Stimulated activated memory B cell treated with anti-CD40 and anti-IgM and Interleukin-4, amounts not matched to agents 10 μg/mL and 1 μg/mL and 100 μg/mL, for 72 hours (primary cell): ENCODE data around the gene ALG5.

Source experiments
- ATAC-seq: fragments of 150-1000 bp; cut with Tn5 transposase; 2 replicates; pipeline ENCODE4 v1.10.0; 2021
- H3K27ac Mint-ChIP-seq: one replicate; pipeline ENCODE4 v1.8.0; 2022; ENCODE audit warnings: mild to moderate bottlenecking, mixed read lengths
- H3K27me3 Mint-ChIP-seq: one replicate; pipeline ENCODE4 v1.8.0; 2022; ENCODE audit warnings: mixed read lengths
- H3K36me3 Mint-ChIP-seq: one replicate; pipeline ENCODE4 v1.8.0; 2022; ENCODE audit warnings: mixed read lengths
- H3K4me1 Mint-ChIP-seq: one replicate; pipeline ENCODE4 v1.8.0; 2022; ENCODE audit warnings: mixed read lengths
- H3K4me3 Mint-ChIP-seq: one replicate; pipeline ENCODE4 v1.8.0; 2022; ENCODE audit warnings: mild to moderate bottlenecking, moderate library complexity, mixed read lengths
- H3K9me3 Mint-ChIP-seq: one replicate; pipeline ENCODE4 v1.8.0; 2022; ENCODE audit warnings: mixed read lengths

ALG5 gene

GRCh38 chr13:36998624-36999041, 507 bp downstream of the ALG5 start:
- H3K36me3 Mint-ChIP-seq: peaks cover 14% of the 10 kb centered on the region
- H3K4me3 Mint-ChIP-seq: peak overlapping the region; percentile 99
- no peaks in the 10 kb centered on the region for H3K27me3 Mint-ChIP-seq
- H3K9me3 Mint-ChIP-seq: no peaks in the 10 kb centered on the region
- no peak for ATAC-seq
- H3K4me1 Mint-ChIP-seq: peaks cover 26% of the 10 kb centered on the region
- peak overlapping the region; percentile 100 for H3K27ac Mint-ChIP-seq

DNA sequence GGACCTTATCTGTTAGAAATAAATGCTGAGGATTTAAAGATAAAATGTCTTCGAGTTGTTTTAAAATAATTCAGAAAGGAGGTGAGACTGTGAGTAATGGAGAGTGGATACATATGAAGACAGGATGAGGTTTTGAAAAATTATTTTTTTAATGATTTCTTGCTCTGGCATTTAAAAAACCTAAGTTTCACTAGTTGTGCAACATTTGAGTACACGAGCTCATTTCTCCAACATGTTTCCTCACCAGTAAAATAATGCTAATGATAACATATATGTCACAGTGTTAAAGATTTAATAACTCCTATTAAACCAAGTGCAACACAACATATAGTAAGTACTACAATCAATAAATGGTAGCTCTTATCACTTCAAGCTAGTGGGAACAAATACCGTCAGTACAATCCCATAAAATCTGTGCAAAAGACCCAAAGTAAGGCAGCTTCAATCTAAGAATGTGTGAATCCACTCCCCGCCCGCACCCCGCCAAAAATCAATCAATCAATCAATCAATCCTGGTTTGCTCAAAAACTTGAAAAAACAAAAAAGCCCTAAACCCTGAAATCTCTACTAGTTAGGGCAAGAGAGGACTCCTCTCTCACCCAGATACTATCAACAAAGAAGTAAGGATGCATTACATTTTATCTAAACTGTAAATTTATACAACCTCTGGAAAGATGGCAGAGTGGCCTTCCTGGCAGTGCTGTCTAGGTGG, 1.3 kb downstream of the ALG5 start:
- peaks cover 20% of the 10 kb centered on the region for H3K36me3 Mint-ChIP-seq
- no peaks in the 10 kb centered on the region for H3K27me3 Mint-ChIP-seq
- peaks cover 26% of the 10 kb centered on the region for H3K4me1 Mint-ChIP-seq
- H3K9me3 Mint-ChIP-seq: no peaks in the 10 kb centered on the region
- H3K4me3 Mint-ChIP-seq: peak overlapping the region; percentile 99
- no peak for ATAC-seq
- peak overlapping the region; percentile 100 for H3K27ac Mint-ChIP-seq

DNA sequence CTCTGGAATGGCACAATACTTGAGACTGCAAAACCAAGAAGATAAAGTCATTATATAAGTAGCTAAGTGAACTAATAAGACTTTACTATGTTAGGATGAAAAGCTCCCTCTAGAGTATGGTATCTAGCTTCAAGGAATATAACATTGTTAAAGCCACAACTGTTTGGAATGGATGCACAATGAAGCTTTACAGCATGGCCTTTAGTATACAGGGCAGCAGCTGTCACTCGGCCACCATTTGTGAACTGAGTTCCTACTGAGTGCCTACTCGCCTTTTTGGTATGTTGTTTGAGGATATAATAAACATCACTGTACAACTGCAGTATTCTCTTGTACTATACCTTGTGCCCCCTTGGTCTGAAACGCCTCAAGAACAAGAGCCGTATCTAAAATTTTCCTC, 6.8 kb downstream of the ALG5 start:
- Mint-ChIP-seq H3K4me3 (no peak overlapping the region), H3K9me3 (no peaks in the 10 kb centered on the region), H3K4me1 (peaks cover 14% of the 10 kb centered on the region), H3K27ac (no peak overlapping the region), H3K36me3 (peaks cover 59% of the 10 kb centered on the region), H3K27me3 (no peaks in the 10 kb centered on the region)
- ATAC-seq: no peak

GRCh38 chr13:36986462-36987240, 12.5 kb downstream of the ALG5 start:
- H3K27ac Mint-ChIP-seq: no peak overlapping the region
- H3K27me3 Mint-ChIP-seq: no peaks in the 10 kb centered on the region
- H3K36me3 Mint-ChIP-seq: peaks cover 50% of the 10 kb centered on the region
- ATAC-seq: no peak
- H3K4me3 Mint-ChIP-seq: no peak overlapping the region
- no peaks in the 10 kb centered on the region for H3K4me1 Mint-ChIP-seq
- no peaks in the 10 kb centered on the region for H3K9me3 Mint-ChIP-seq

- peaks cover 15% of the 10 kb centered on the region for H3K36me3 Mint-ChIP-seq
- H3K4me3 Mint-ChIP-seq: no peak overlapping the region
- no peaks in the 10 kb centered on the region for H3K4me1 Mint-ChIP-seq
- H3K27ac Mint-ChIP-seq: no peak overlapping the region
- H3K27me3 Mint-ChIP-seq: no peaks in the 10 kb centered on the region
- no peaks in the 10 kb centered on the region for H3K9me3 Mint-ChIP-seq
- ATAC-seq: no peak
These were observed 17.9 kb downstream of the ALG5 start for GRCh38 chr13:36981156-36981743.

- H3K9me3 Mint-ChIP-seq: no peaks in the 10 kb centered on the region
- H3K4me1 Mint-ChIP-seq: no peaks in the 10 kb centered on the region
- H3K4me3 Mint-ChIP-seq: no peak overlapping the region
- H3K27ac Mint-ChIP-seq: no peak overlapping the region
- no peak for ATAC-seq
- peaks cover 24% of the 10 kb centered on the region for H3K36me3 Mint-ChIP-seq
- no peaks in the 10 kb centered on the region for H3K27me3 Mint-ChIP-seq
These were observed 19.6 kb downstream of the ALG5 start for GRCh38 chr13:36979361-36980050.

- no peak for ATAC-seq
- Mint-ChIP-seq H3K4me3 (no peak overlapping the region), H3K27me3 (no peaks in the 10 kb centered on the region), H3K4me1 (peaks cover 11% of the 10 kb centered on the region), H3K36me3 (peaks cover 28% of the 10 kb centered on the region), H3K27ac (no peak overlapping the region), H3K9me3 (no peaks in the 10 kb centered on the region)
These were observed 24.0 kb downstream of the ALG5 start for GRCh38 chr13:36975172-36975571.

- H3K36me3 Mint-ChIP-seq: peaks cover 32% of the 10 kb centered on the region
- H3K27ac Mint-ChIP-seq: no peak overlapping the region
- peaks cover 11% of the 10 kb centered on the region for H3K4me1 Mint-ChIP-seq
- peak; percentile 58 for ATAC-seq
- no peaks in the 10 kb centered on the region for H3K9me3 Mint-ChIP-seq
- no peaks in the 10 kb centered on the region for H3K27me3 Mint-ChIP-seq
- H3K4me3 Mint-ChIP-seq: no peak overlapping the region
These were observed 25.4 kb downstream of the ALG5 start for GRCh38 chr13:36973621-36974295.

DNA sequence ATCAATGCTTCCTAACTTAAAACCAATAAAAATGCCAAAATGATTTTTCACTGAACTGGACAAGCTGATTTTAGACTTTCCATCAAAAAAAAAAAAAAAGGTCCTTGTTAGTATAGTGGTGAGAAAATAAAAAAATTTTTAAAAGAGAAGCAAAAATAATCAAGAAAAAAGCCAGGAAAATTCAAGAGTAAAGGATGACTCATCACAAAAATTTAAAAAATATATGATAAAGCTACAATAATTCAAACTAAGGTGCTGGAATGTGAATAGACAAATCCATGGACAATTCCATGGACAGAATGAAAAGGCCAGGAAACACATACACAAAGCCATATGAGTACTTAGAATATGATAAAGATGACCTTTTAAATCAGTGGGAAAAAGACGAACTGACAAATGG, 26.1 kb downstream of the ALG5 start:
- no peak for ATAC-seq
- Mint-ChIP-seq H3K4me3 (no peak overlapping the region), H3K27me3 (no peaks in the 10 kb centered on the region), H3K36me3 (peaks cover 38% of the 10 kb centered on the region), H3K27ac (no peak overlapping the region), H3K4me1 (peaks cover 11% of the 10 kb centered on the region), H3K9me3 (no peaks in the 10 kb centered on the region)

DNA sequence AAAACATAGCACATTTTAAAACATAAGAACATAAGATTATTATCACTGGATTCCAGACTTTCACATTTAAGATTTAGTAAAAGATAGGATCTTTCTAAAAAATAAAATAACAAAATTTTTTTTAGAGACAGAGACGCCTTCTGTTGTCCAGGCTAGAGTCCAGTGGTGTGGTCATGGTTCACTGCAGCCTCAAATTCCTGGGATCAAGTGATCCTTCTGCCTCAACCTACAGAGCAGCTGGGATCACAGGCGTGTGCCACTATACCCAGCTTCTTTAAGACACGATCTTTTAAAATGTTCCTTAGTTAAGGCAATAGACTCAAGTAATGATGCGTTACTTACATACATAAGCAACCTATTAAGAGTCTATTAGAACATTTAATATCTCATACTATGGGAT, 32.7 kb downstream of the ALG5 start:
- no peaks in the 10 kb centered on the region for H3K4me1 Mint-ChIP-seq
- no peaks in the 10 kb centered on the region for H3K27me3 Mint-ChIP-seq
- no peak for ATAC-seq
- H3K27ac Mint-ChIP-seq: no peak overlapping the region
- H3K9me3 Mint-ChIP-seq: no peaks in the 10 kb centered on the region
- H3K36me3 Mint-ChIP-seq: peaks cover 40% of the 10 kb centered on the region
- no peak overlapping the region for H3K4me3 Mint-ChIP-seq

- no peak for ATAC-seq
- Mint-ChIP-seq H3K4me3 (no peak overlapping the region), H3K27me3 (no peaks in the 10 kb centered on the region), H3K27ac (no peak overlapping the region), H3K9me3 (no peaks in the 10 kb centered on the region), H3K36me3 (peaks cover 38% of the 10 kb centered on the region), H3K4me1 (no peaks in the 10 kb centered on the region)
These were observed 33.4 kb downstream of the ALG5 start for GRCh38 chr13:36965767-36966166.

- Mint-ChIP-seq H3K27ac (no peak overlapping the region), H3K27me3 (no peaks in the 10 kb centered on the region), H3K4me1 (peaks cover 11% of the 10 kb centered on the region), H3K9me3 (no peaks in the 10 kb centered on the region), H3K4me3 (no peak overlapping the region), H3K36me3 (peaks cover 55% of the 10 kb centered on the region)
- ATAC-seq: no peak
These were observed 39.6 kb downstream of the ALG5 start for GRCh38 chr13:36959456-36960116.

DNA sequence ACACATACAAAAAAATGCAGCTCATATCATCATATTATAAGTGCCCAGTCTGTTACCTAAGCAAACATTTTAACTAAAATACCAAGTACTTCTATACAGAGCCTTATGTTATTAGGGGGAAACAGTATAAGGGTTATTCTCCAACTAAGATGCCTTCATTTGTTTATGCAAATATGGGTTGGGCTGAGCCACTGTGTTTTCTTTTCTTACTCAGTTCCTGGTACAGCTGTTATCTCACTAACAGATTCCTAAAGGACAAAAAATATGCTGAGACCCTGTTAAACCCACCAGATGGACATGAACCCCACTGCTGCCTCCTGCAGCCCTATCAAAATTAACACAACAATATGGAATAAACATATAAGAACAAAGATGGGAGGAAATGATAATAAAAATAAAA, 44.6 kb downstream of the ALG5 start:
- H3K4me3 Mint-ChIP-seq: no peak overlapping the region
- H3K9me3 Mint-ChIP-seq: no peaks in the 10 kb centered on the region
- H3K4me1 Mint-ChIP-seq: peaks cover 13% of the 10 kb centered on the region
- no peak for ATAC-seq
- no peaks in the 10 kb centered on the region for H3K27me3 Mint-ChIP-seq
- no peak overlapping the region for H3K27ac Mint-ChIP-seq
- peaks cover 64% of the 10 kb centered on the region for H3K36me3 Mint-ChIP-seq

- Mint-ChIP-seq H3K4me3 (no peak overlapping the region), H3K27ac (no peak overlapping the region), H3K9me3 (no peaks in the 10 kb centered on the region), H3K36me3 (peaks cover 52% of the 10 kb centered on the region), H3K4me1 (peaks cover 13% of the 10 kb centered on the region), H3K27me3 (no peaks in the 10 kb centered on the region)
- ATAC-seq: no peak
These were observed 48.2 kb downstream of the ALG5 start for GRCh38 chr13:36950920-36951319.
